CD4-positive, alpha-beta T cell treated with Interleukin-15 for 4 hours (primary cell): ENCODE data around the gene ESCO1.

Experiments used
- DNase-seq: peaks from one replicate; pipeline ENCODE4 v3.0.0-alpha.2; 2020; ENCODE audit warnings: low spot score

Gene ESCO1

DNA sequence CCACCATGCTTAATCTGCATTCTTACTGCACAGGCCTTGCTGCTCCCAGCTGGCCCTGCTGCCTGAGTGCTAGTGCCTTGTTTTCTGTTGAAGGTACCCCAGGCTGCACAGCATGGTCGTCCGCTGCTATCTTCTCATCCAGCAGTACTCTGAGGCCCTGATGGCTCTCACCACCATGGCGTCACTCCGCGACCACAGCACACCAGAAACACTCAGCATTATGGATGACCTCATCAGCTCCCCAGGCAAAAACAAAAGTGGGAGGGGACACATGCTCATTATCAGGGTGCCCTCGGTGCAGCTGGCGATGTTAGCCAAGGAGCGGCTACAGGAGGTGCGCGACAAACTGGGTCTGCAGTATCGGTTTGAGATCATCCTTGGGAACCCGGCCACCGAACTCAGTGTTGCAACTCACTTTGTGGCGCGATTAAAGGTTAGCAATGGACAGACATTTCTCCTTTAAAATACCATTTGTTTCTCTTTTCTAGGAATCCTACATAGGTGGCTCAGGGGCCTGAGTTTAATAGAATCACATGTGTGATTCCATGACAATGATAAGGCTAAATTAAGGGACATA lies 110.5 kb downstream of the ESCO1 start:
- DNase-seq, result no peak

DNA sequence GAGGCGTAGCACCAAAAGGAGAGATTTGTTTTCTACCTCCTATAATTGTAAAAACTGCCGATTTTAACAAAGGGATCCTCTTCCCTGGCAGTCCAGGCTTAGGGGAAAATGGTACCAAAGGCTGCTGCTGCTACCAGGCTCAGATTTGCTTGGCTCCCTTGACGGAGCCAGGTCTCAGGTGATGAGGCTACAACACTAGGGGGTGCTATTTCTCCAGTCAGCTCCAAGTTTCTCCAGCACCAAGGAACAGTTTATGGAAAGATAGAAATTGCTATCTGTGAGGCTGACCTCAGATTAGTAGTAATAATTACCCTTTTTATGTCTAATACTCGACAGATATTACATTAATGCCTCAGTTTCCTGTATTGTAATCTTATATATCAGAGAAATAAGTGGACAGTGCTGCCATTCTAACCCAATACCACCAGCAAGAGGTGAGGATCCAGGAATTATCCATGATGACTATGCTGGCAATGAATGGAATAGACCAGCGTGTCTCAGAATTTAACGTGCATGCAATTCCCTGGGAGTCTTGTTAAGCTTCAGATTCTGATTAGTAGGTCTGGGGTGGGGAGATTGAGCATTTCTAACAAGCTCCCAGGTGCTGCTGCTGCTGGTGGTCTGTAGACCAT lies 111.3 kb downstream of the ESCO1 start:
- DNase-seq, result peak; percentile 20

DNA sequence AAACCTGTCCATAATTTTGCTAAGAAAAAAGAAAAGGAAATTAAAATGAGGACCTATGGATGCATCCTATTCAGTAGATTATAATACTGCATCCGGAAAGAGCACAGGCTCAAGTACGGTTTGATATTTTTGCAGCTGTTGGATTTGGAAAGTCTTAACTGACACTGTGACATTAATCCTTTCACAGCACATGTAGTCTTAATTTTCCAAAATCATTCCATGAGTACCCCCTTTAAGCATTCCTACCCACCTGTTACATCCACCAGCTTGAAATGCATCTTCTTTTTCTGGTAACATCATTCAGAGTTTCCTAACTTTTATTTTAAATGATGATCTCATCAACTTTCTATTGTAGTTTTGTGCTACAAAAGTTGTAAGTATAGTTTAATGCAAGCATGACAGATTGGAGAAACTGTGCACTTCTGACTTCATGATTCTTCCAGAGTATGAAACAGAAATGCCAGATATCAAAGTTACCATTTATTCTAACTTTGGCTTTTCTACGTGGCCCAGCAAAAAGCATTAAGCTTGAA lies 113.5 kb downstream of the ESCO1 start:
- DNase-seq, result no peak

DNA sequence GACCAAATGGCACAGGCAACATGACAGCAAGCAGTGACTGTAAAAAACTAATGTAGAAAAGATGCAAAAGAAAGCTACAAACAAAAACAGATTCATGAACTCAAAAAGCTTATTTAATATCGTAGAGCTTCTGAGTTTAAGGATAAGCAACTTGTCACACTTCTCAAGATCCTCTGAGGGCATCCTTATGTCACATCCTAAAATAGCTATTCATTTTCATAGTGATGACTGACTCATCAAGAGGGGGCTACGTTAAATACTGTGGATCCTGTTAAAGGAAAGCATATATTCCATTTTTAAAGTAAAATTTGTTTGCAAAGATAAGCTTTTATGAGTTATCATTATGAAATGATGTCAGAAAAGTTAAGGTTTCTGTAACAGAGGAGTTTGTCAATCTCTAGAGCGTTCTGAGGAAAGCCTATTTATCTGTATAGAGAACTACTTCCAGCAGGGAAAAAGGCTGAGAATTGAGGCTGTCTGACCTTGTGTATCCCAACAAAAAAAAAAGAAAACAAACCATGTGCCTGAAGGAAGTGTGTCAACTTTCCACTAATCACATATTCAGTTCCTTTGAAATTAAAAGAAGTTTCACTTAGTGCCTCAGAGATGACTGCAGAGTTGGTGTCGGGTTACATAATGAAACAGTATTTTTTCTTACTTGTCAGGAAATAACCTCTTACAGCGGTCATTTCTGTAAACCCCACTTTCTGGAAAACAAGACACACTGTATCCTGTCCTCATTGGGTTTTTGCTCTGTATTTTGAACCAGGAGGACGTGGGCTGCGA lies 115.5 kb downstream of the ESCO1 start:
- no peak for DNase-seq

DNA sequence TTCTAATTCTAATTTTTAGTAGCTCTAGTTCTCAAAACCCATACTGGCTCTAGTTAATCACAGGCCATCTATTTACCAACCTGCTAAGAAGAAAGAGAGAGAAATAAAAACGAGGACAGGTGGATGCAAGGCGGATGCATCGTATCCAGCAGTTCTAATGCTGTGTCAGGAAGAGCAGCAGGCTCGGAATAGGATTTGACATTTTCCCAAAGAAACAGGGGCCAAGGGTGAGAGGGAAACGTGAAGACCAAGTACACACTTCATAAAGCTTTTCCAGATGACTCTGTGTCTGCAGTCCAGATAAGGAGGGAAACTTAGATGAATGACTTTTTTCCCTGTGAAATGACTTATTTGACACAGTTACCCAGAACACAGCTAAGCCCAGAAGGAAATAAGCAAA lies 117.5 kb downstream of the ESCO1 start:
- DNase-seq, result no peak

DNA sequence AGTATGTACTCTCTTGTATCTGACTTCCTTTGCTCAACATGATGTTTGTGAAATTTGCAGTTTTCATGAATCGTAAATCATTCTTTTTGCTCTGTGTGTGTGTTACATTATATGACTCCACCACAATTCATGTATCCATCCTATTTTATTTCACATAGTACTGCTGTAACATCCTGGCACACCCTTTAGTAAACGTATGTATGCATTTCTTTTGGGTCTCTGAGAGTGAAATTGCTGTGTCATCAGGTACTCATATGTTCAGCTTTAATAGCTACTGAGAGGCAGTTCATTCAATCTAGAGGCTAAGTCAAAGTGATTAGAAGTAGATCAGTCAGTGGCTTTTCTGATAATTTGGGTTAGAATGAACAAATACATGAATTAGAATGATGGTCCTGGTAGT lies 118.8 kb downstream of the ESCO1 start:
- DNase-seq, result no peak

DNA sequence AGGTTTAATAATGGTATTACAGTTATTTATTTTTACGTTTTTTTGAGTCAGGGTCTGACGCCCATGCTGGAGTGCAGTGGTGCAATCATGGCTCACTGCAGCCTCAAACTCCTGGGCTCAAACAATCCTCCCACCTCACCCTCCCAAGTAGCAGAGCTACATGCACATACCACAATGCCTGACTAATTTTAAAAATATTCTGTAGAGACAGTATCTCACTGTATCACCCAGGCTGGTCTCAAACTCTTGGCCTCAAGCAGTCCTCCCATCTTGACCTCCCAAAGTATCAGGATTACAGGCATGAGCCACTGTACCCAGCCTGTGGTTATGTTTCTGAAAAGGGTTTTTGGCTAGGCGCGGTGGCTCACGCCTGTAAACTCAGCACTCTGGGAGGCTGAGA lies 120.8 kb downstream of the ESCO1 start:
- no peak for DNase-seq
